H1 (cell line): ENCODE measurements around the gene ZPR1. TPM values are rescaled to one million over a fixed set of nuclear protein-coding genes. Genes with fewer than 3 reads are reported as not detected.

Experiments used
- BCL11A ChIP-seq, 2 experiments: IDR thresholded peaks; one replicate each; pipeline ENCODE4 v1.6.1; 2011; ENCODE audit warnings: low read depth in 2 of 2, low read length in 2 of 2, mild to moderate bottlenecking in 2 of 2
- KDM4A ChIP-seq: IDR thresholded peaks from one replicate; pipeline ENCODE4 v1.7.1; 2012; ENCODE audit warnings: low read depth, mild to moderate bottlenecking, moderate library complexity, low read length, inconsistent platforms; ENCODE audit not compliant: severe bottlenecking
- polyA plus RNA-seq, 7 experiments: library from polyadenylated mRNA; depleted of rRNA in 3 of 7; stranded (reverse) in 5 of 7; unstranded in 2 of 7; fragments of >200 nt in 5 of 7; fragments of 200-250 nt in 2 of 7; gene quantifications; 1 replicate in 5 of 7; 2 replicates in 1 of 7; 4 replicates in 1 of 7; pipeline versions ENCODE4 v1.2.1 to v1.2.3, GENCODE V29; 2011 to 2013; ENCODE audit warnings: missing spikeins in 2 of 7, mixed read lengths in 2 of 7
- total RNA-seq: library from RNA; stranded (reverse); fragmentation: NEBNext Ultra II Directional; extraction: Animal tissue kit (Norgen Biotek cat#: 25700); gene quantifications from 2 replicates; pipeline ENCODE4 v1.2.1, GENCODE V29; 2021

The ZPR1 gene
- total and polyA plus RNA-seq, 2 of the 8 experiments (the other 6 are each of a cell fraction or from before 2014, with no cell fraction given): 36.7 to 70.5 TPM

- TF ChIP-seq KDM4A (no peak), BCL11A (IDR thresholded peaks at IDR 0.05; ENCODE audit: low read depth in 2 of 2, low read length in 2 of 2) (no peak)
Measured at GRCh38 chr11:116828632-116829524, 41.1 kb upstream of the ZPR1 start (continued).
